ENCODE data around the gene IGFL4.

IGFL4 gene

DNA sequence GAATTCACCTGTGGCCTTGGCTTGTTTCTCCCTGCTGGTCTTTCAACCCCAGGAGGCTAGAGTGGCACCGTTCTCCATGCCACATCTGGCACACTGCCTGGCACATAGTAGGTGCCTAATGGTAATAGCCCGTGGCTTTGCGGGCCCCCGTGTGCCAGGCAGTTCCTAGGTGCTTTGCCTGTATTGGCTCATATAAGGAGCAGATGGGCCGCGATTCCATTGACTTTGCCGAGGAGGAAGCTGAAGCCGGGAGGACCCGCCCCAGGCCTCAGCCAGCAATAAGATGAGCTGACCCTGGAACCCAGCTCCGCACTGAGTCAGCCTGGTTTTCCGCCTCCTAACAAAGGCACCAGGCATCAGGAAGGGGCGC, 18.8 kb downstream of the IGFL4 start:
- no peak overlapping the region for H2AFZ ChIP-seq (ENCODE audit: low read depth, low read length)
- no peak for ATAC-seq (ENCODE audit: insufficient read depth, low read depth)
- H3K36me3 ChIP-seq (ENCODE audit: insufficient read depth, low read length) = peaks cover 18% of the 10 kb centered on the region; the same call in 1 of the 2 replicates
- no peaks in the 10 kb centered on the region for H3K4me1 ChIP-seq (ENCODE audit: insufficient read depth, low read length)
- no peak for TF ChIP-seq EZH2 (IDR thresholded peaks at IDR 0.05; ENCODE audit: borderline replicate concordance, low read depth, low read length, severe bottlenecking)
- TF ChIP-seq, protein P1, sequence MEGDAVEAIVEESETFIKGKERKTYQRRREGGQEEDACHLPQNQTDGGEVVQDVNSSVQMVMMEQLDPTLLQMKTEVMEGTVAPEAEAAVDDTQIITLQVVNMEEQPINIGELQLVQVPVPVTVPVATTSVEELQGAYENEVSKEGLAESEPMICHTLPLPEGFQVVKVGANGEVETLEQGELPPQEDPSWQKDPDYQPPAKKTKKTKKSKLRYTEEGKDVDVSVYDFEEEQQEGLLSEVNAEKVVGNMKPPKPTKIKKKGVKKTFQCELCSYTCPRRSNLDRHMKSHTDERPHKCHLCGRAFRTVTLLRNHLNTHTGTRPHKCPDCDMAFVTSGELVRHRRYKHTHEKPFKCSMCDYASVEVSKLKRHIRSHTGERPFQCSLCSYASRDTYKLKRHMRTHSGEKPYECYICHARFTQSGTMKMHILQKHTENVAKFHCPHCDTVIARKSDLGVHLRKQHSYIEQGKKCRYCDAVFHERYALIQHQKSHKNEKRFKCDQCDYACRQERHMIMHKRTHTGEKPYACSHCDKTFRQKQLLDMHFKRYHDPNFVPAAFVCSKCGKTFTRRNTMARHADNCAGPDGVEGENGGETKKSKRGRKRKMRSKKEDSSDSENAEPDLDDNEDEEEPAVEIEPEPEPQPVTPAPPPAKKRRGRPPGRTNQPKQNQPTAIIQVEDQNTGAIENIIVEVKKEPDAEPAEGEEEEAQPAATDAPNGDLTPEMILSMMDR (IDR thresholded peaks at IDR 0.05; ENCODE audit: borderline replicate concordance, extremely low read depth, low read length, poor library complexity, severe bottlenecking) = no peak
- no peaks in the 10 kb centered on the region for H3K9me3 ChIP-seq (ENCODE audit: insufficient read depth, low read length, severe bottlenecking)
- H3K9ac ChIP-seq (ENCODE audit: low read depth, low read length) = no peak overlapping the region
- no peak overlapping the region for H3K4me3 ChIP-seq (ENCODE audit: low read depth in 1 of 2, low read length in 2 of 2)
- no peak for DNase-seq
- H3K79me2 ChIP-seq (ENCODE audit: insufficient read depth, low read length) = no peaks in the 10 kb centered on the region
- no peak overlapping the region for H3K4me2 ChIP-seq (ENCODE audit: insufficient read depth, low read length)
- H4K20me1 ChIP-seq (ENCODE audit: insufficient read depth, low read length) = no peaks in the 10 kb centered on the region; the same call in 1 of the 2 replicates
- H3K27ac ChIP-seq (ENCODE audit: low read length) = no peak overlapping the region
- no peaks in the 10 kb centered on the region for H3K27me3 ChIP-seq (ENCODE audit: insufficient read depth, low read length, poor library complexity)

DNA sequence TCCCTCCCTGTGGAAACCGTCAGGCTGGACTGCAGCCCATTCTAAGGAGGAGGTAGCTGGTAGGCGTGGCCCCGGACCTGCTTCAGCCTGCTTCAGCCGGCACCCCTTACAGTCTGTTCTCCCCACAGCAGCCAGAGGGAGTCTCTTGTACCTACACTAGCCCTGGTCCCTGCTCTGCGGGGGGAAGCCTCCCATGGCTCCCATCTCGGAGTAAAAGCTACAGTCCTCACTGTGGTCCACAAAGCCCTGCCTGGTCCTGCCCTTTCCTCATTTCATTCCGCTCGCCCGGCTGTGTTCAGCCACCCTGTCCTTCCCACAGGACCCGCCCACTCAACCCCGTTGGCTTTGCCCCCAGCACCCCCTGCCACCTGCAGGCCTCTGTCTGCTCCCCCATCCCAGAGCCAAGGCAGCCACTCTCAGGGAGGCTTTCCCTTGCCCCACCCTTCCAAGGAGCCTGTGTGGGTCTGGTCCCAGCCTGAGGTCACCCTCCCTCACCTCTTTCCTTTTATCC, 19.2 kb downstream of the IGFL4 start:
- H3K9ac ChIP-seq (ENCODE audit: low read depth, low read length) = no peak overlapping the region
- no peak overlapping the region for H3K4me3 ChIP-seq (ENCODE audit: low read depth in 1 of 2, low read length in 2 of 2)
- no peaks in the 10 kb centered on the region for H3K9me3 ChIP-seq (ENCODE audit: insufficient read depth, low read length, severe bottlenecking)
- H3K27me3 ChIP-seq (ENCODE audit: insufficient read depth, low read length, poor library complexity) = no peaks in the 10 kb centered on the region
- no peaks in the 10 kb centered on the region for H3K79me2 ChIP-seq (ENCODE audit: insufficient read depth, low read length)
- H2AFZ ChIP-seq (ENCODE audit: low read depth, low read length) = no peak overlapping the region
- no peak overlapping the region for H3K27ac ChIP-seq (ENCODE audit: low read length)
- ATAC-seq (ENCODE audit: insufficient read depth, low read depth) = no peak
- TF ChIP-seq EZH2 (IDR thresholded peaks at IDR 0.05; ENCODE audit: borderline replicate concordance, low read depth, low read length, severe bottlenecking) = no peak
- TF ChIP-seq, protein P1 (IDR thresholded peaks at IDR 0.05; ENCODE audit: borderline replicate concordance, extremely low read depth, low read length, poor library complexity, severe bottlenecking) = no peak
- DNase-seq = no peak
- no peaks in the 10 kb centered on the region for H3K4me1 ChIP-seq (ENCODE audit: insufficient read depth, low read length)
- H3K4me2 ChIP-seq (ENCODE audit: insufficient read depth, low read length) = no peak overlapping the region
- H3K36me3 ChIP-seq (ENCODE audit: insufficient read depth, low read length) = peaks cover 19% of the 10 kb centered on the region; the same call in 1 of the 2 replicates
- H4K20me1 ChIP-seq (ENCODE audit: insufficient read depth, low read length) = no peaks in the 10 kb centered on the region; the same call in 1 of the 2 replicates

DNA sequence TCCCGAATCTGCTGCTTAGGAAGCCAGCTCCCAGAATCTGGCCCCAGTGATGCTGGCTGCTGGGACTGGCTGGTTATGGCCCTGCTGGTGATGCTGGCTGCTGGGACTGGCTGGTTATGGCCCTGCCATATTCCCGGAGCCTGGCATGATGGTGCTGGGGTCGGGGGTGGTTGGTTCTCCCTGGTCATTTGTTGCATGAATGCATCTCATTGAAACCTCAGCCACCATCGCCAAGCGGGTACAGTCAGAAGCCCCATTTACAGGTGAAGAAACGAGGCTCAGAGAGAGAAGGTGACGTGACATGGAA, 20.0 kb downstream of the IGFL4 start:
- no peak overlapping the region for H2AFZ ChIP-seq (ENCODE audit: low read depth, low read length)

More for the DNA sequence above, 20.0 kb downstream of the IGFL4 start:
- no peak overlapping the region for H3K9ac ChIP-seq (ENCODE audit: low read depth, low read length)
- ATAC-seq (ENCODE audit: insufficient read depth, low read depth) = no peak
- H3K79me2 ChIP-seq (ENCODE audit: insufficient read depth, low read length) = no peaks in the 10 kb centered on the region
- no peaks in the 10 kb centered on the region for H3K27me3 ChIP-seq (ENCODE audit: insufficient read depth, low read length, poor library complexity)
- no peaks in the 10 kb centered on the region for H3K4me1 ChIP-seq (ENCODE audit: insufficient read depth, low read length)
- H4K20me1 ChIP-seq (ENCODE audit: insufficient read depth, low read length) = no peaks in the 10 kb centered on the region; the same call in 1 of the 2 replicates
- no peak overlapping the region for H3K27ac ChIP-seq (ENCODE audit: low read length)
- peaks cover 23% of the 10 kb centered on the region for H3K36me3 ChIP-seq (ENCODE audit: insufficient read depth, low read length)
- no peak overlapping the region for H3K4me2 ChIP-seq (ENCODE audit: insufficient read depth, low read length)
- no peaks in the 10 kb centered on the region for H3K9me3 ChIP-seq (ENCODE audit: insufficient read depth, low read length, severe bottlenecking)
- no peak for TF ChIP-seq EZH2 (IDR thresholded peaks at IDR 0.05; ENCODE audit: borderline replicate concordance, low read depth, low read length, severe bottlenecking)
- TF ChIP-seq, protein P1 (IDR thresholded peaks at IDR 0.05; ENCODE audit: borderline replicate concordance, extremely low read depth, low read length, poor library complexity, severe bottlenecking) = no peak
- no peak for DNase-seq
- no peak overlapping the region for H3K4me3 ChIP-seq (ENCODE audit: low read depth in 1 of 2, low read length in 2 of 2)

Measured in DND-41 (cell line).